Astrocyte (in vitro differentiated cells and primary cell): ENCODE results near the gene PLA2G6. TPM values are rescaled to one million over a fixed set of nuclear protein-coding genes. Genes with fewer than 3 reads are reported as not detected.

ENCODE experiments used
- DNase-seq: peaks from one replicate; pipeline ENCODE4 v3.0.0-alpha.2; 2010; ENCODE audit warnings: low read depth
- FAIRE-seq: peaks from 2 replicates; lab custom pipeline; 2011; peaks lifted over from hg19 to GRCh38; lab: Jason Lieb, UNC
- H2AFZ ChIP-seq: 2 replicates; pipeline ENCODE4 v1.6.0; 2012; ENCODE audit warnings: low read depth, low read length, inconsistent platforms
- H3K27ac ChIP-seq: 2 replicates; pipeline ENCODE4 v1.5.1; 2011; ENCODE audit warnings: low read depth, low read length, inconsistent platforms
- H3K27me3 ChIP-seq: 2 replicates; pipeline ENCODE4 v1.6.0; 2011; ENCODE audit warnings: low read length, inconsistent platforms; ENCODE audit not compliant: insufficient read depth
- H3K36me3 ChIP-seq: 2 replicates; pipeline ENCODE4 v1.5.1; 2011; ENCODE audit warnings: low read length, inconsistent platforms; ENCODE audit not compliant: insufficient read depth
- H3K4me1 ChIP-seq: 2 replicates; pipeline ENCODE4 v1.5.1; 2011; ENCODE audit warnings: low read length, inconsistent platforms; ENCODE audit not compliant: insufficient read depth
- H3K4me2 ChIP-seq: 2 replicates; pipeline ENCODE4 v1.6.0; 2012; ENCODE audit warnings: low read length, inconsistent platforms
- H3K4me3 ChIP-seq: 2 replicates; pipeline ENCODE4 v1.5.1; 2011; ENCODE audit warnings: low read depth, mild to moderate bottlenecking, low read length, inconsistent platforms; ENCODE audit not compliant: insufficient read depth
- H3K79me2 ChIP-seq: 2 replicates; pipeline ENCODE4 v1.6.0; 2012; ENCODE audit warnings: mild to moderate bottlenecking, low read length, inconsistent platforms; ENCODE audit not compliant: insufficient read depth
- H3K9ac ChIP-seq: 2 replicates; pipeline ENCODE4 v1.6.0; 2012; ENCODE audit warnings: mild to moderate bottlenecking, low read length, inconsistent platforms
- H3K9me3 ChIP-seq: 2 replicates; pipeline ENCODE4 v1.5.1; 2012; ENCODE audit warnings: low read depth, mild to moderate bottlenecking, low read length, inconsistent platforms; ENCODE audit not compliant: insufficient read depth
- H4K20me1 ChIP-seq: 2 replicates; pipeline ENCODE4 v1.6.0; 2012; ENCODE audit warnings: low read length, inconsistent platforms; ENCODE audit not compliant: insufficient read depth
- H3K27ac Mint-ChIP-seq: one replicate; pipeline ENCODE4 v1.8.0; 2021; ENCODE audit warnings: mild to moderate bottlenecking, mixed read lengths; ENCODE audit not compliant: unreplicated experiment
- H3K27me3 Mint-ChIP-seq: one replicate; pipeline ENCODE4 v1.8.0; 2021; ENCODE audit warnings: low read depth, mixed read lengths; ENCODE audit not compliant: unreplicated experiment
- H3K36me3 Mint-ChIP-seq: one replicate; pipeline ENCODE4 v1.8.0; 2021; ENCODE audit warnings: low read depth, mixed read lengths; ENCODE audit not compliant: unreplicated experiment
- H3K4me1 Mint-ChIP-seq: one replicate; pipeline ENCODE4 v1.8.0; 2021; ENCODE audit warnings: low read depth, mixed read lengths; ENCODE audit not compliant: unreplicated experiment
- H3K4me3 Mint-ChIP-seq: one replicate; pipeline ENCODE4 v1.8.0; 2021; ENCODE audit warnings: mild to moderate bottlenecking, moderate library complexity, mixed read lengths; ENCODE audit not compliant: unreplicated experiment
- H3K9me3 Mint-ChIP-seq: one replicate; pipeline ENCODE4 v1.8.0; 2021; ENCODE audit warnings: mild to moderate bottlenecking, mixed read lengths; ENCODE audit not compliant: unreplicated experiment
- EZH2 ChIP-seq: IDR thresholded peaks from 2 replicates; pipeline ENCODE4 v1.6.1; 2012; ENCODE audit warnings: mild to moderate bottlenecking, low read length, inconsistent platforms; ENCODE audit not compliant: insufficient read depth
- total RNA-seq: library from RNA; stranded (reverse); gene quantifications from 2 replicates; pipeline ENCODE4 v1.2.1, GENCODE V29; 2021
- TF ChIP-seq, protein P1 (sequence below): IDR thresholded peaks from 2 replicates; pipeline ENCODE4 v1.5.1; 2011; ENCODE audit warnings: low read depth, mild to moderate bottlenecking, inconsistent platforms, low read length, moderate library complexity; ENCODE audit not compliant: insufficient read depth

PLA2G6 gene
- total RNA-seq, 1 donor from 2014 or later = 10.0 TPM

DNA sequence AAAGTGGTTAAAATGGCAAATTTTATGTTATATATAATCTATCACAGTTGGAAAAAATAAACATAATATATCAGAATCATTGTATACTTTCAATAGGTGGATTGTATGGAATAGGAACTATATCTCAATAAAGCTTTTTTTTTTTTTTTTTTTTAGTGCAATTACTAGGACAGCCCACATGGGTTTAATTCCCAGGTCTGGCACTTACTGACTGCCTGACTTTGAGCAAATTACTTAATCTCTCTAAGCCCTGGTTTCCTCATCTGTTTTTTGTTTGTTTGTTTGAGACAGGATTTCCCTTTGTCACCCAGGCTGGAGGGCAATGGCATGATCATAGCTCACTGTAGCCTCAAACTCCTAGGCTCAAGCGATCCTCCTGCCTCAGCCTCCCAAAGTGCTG lies 45.0 kb downstream of the PLA2G6 start:
- Mint-ChIP-seq H3K4me3 (no peak overlapping the region), H3K27ac (no peak overlapping the region), H3K36me3 (peaks cover 21% of the 10 kb centered on the region), H3K27me3 (peaks cover 10% of the 10 kb centered on the region), H3K4me1 (no peaks in the 10 kb centered on the region), H3K9me3 (no peaks in the 10 kb centered on the region)
- H3K79me2 ChIP-seq = no peaks in the 10 kb centered on the region
- H2AFZ ChIP-seq = no peak overlapping the region
- no peak for TF ChIP-seq EZH2
- TF ChIP-seq, protein P1, sequence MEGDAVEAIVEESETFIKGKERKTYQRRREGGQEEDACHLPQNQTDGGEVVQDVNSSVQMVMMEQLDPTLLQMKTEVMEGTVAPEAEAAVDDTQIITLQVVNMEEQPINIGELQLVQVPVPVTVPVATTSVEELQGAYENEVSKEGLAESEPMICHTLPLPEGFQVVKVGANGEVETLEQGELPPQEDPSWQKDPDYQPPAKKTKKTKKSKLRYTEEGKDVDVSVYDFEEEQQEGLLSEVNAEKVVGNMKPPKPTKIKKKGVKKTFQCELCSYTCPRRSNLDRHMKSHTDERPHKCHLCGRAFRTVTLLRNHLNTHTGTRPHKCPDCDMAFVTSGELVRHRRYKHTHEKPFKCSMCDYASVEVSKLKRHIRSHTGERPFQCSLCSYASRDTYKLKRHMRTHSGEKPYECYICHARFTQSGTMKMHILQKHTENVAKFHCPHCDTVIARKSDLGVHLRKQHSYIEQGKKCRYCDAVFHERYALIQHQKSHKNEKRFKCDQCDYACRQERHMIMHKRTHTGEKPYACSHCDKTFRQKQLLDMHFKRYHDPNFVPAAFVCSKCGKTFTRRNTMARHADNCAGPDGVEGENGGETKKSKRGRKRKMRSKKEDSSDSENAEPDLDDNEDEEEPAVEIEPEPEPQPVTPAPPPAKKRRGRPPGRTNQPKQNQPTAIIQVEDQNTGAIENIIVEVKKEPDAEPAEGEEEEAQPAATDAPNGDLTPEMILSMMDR = no peak
- no peaks in the 10 kb centered on the region for H3K9me3 ChIP-seq
- H3K4me2 ChIP-seq = no peak overlapping the region
- no peak overlapping the region for H3K4me3 ChIP-seq
- H3K27me3 ChIP-seq = no peaks in the 10 kb centered on the region
- no peak for FAIRE-seq
- no peaks in the 10 kb centered on the region for H4K20me1 ChIP-seq
- no peaks in the 10 kb centered on the region for H3K36me3 ChIP-seq
- peaks cover 13% of the 10 kb centered on the region for H3K4me1 ChIP-seq
- no peak overlapping the region for H3K27ac ChIP-seq
- H3K9ac ChIP-seq = no peak overlapping the region
- DNase-seq = no peak

DNA sequence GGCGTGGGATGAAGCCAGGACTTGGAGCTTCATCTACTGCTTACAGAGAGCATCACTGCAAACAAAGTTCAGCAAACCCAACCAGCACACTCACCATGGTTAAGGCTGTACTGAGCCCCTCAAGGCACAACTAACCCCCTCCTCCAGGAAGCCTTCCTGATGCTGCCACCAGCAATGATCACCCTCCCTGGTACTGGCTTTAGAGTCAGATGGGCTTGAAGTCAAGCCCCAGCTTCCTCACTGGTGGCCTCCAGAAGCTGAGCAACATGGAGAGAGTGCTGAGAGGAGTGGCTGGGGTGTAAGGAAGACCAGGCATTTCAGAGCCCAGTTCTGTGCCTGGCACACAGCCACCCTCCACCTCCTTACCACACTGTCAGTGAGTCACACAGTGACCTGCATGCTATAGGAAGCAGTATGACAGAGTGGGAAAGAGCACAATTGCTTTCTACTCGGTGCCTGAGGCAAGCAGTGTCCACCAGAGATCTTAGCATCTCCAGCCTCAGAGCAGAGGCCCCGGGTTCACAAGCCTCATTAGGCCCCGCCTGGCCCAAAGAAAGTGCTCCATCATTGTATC lies 46.4 kb downstream of the PLA2G6 start:
- Histone ChIP-seq H4K20me1 (no peaks in the 10 kb centered on the region), H3K4me2 (peak overlapping the region; percentile 20), H3K79me2 (no peaks in the 10 kb centered on the region), H3K9me3 (no peaks in the 10 kb centered on the region), H2AFZ (no peak overlapping the region), H3K4me3 (no peak overlapping the region), H3K27ac (peak overlapping the region; percentile 15), H3K9ac (peak overlapping the region; percentile 30), H3K27me3 (no peaks in the 10 kb centered on the region), H3K36me3 (no peaks in the 10 kb centered on the region), H3K4me1 (peaks cover 13% of the 10 kb centered on the region)
- DNase-seq (peak; percentile 80), FAIRE-seq (peak; percentile 97)
- Mint-ChIP-seq H3K4me3 (no peak overlapping the region), H3K9me3 (no peaks in the 10 kb centered on the region), H3K27ac (peak overlapping the region; percentile 43), H3K4me1 (no peaks in the 10 kb centered on the region), H3K27me3 (peaks cover 10% of the 10 kb centered on the region), H3K36me3 (peaks cover 21% of the 10 kb centered on the region)
- TF ChIP-seq EZH2 = no peak
- TF ChIP-seq, protein P1 = no peak

DNA sequence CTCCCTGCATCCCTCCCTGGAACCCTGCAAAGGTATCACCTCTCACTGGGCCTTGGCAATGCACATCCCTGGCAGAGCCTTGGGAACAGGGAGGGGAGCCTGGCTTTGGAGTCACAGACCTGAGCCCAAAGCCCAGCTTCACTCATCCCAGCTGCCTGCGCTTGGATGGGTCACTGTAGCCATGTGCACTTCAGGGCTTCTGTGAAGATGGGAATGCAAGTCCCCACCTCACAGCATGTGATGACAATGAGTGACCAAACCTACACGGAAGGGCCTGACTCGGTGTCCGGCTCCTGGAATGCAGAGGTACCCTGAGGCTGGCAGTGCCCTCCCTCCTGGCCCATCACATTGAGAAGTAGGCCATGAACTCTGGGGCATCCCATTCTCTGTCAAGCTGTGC lies 48.3 kb downstream of the PLA2G6 start:
- FAIRE-seq = no peak
- H4K20me1 ChIP-seq = no peaks in the 10 kb centered on the region
- H3K4me1 Mint-ChIP-seq = no peaks in the 10 kb centered on the region
- no peaks in the 10 kb centered on the region for H3K79me2 ChIP-seq
- H2AFZ ChIP-seq = no peak overlapping the region
- no peaks in the 10 kb centered on the region for H3K9me3 ChIP-seq
- no peak for TF ChIP-seq EZH2
- TF ChIP-seq, protein P1 = no peak
- H3K27ac ChIP-seq = no peak overlapping the region
- no peak overlapping the region for H3K4me3 ChIP-seq
- no peak for DNase-seq
- peaks cover 13% of the 10 kb centered on the region for H3K4me1 ChIP-seq
- peaks cover 20% of the 10 kb centered on the region for H3K36me3 Mint-ChIP-seq
- no peak overlapping the region for H3K4me2 ChIP-seq
- no peak overlapping the region for H3K27ac Mint-ChIP-seq
- H3K36me3 ChIP-seq = no peaks in the 10 kb centered on the region
- H3K27me3 Mint-ChIP-seq = peaks cover 7% of the 10 kb centered on the region
- H3K9me3 Mint-ChIP-seq = no peaks in the 10 kb centered on the region
- no peaks in the 10 kb centered on the region for H3K27me3 ChIP-seq
- no peak overlapping the region for H3K4me3 Mint-ChIP-seq
- no peak overlapping the region for H3K9ac ChIP-seq
